Duodenal mucosa (tissue), 2 donors: ENCODE data around the gene CD47.

Experiments used
- H3K27ac ChIP-seq: one replicate; pipeline ENCODE4 v1.7.0; 2013; ENCODE audit warnings: low read depth, low read length
- H3K27me3 ChIP-seq, 2 donors: one replicate each; pipeline ENCODE4 v1.7.0; 2013; ENCODE audit warnings: low read length in 2 of 2, control low read depth in 1 of 2; ENCODE audit not compliant: insufficient read depth in 2 of 2, control insufficient read depth in 1 of 2
- H3K36me3 ChIP-seq, 2 donors: one replicate each; pipeline ENCODE4 v1.7.0; 2013; ENCODE audit warnings: low read length in 2 of 2, control low read depth in 1 of 2; ENCODE audit not compliant: insufficient read depth in 2 of 2, control insufficient read depth in 1 of 2
- H3K4me1 ChIP-seq, 2 donors: one replicate each; pipeline ENCODE4 v1.7.0; 2013; ENCODE audit warnings: low read length in 2 of 2, control low read depth in 1 of 2; ENCODE audit not compliant: insufficient read depth in 2 of 2, control insufficient read depth in 1 of 2
- H3K4me3 ChIP-seq, 2 donors: one replicate each; pipeline ENCODE4 v1.7.0; 2013; ENCODE audit warnings: low read length in 2 of 2, low read depth in 1 of 2
- H3K9ac ChIP-seq, 2 donors: one replicate each; pipeline ENCODE4 v1.7.0; 2013; ENCODE audit warnings: low read length in 2 of 2, low read depth in 1 of 2
- H3K9me3 ChIP-seq, 2 donors: one replicate each; pipeline ENCODE4 v1.7.0; 2013; ENCODE audit warnings: low read length in 2 of 2, control low read depth in 1 of 2; ENCODE audit not compliant: control insufficient read depth in 1 of 2

CD47 gene

DNA sequence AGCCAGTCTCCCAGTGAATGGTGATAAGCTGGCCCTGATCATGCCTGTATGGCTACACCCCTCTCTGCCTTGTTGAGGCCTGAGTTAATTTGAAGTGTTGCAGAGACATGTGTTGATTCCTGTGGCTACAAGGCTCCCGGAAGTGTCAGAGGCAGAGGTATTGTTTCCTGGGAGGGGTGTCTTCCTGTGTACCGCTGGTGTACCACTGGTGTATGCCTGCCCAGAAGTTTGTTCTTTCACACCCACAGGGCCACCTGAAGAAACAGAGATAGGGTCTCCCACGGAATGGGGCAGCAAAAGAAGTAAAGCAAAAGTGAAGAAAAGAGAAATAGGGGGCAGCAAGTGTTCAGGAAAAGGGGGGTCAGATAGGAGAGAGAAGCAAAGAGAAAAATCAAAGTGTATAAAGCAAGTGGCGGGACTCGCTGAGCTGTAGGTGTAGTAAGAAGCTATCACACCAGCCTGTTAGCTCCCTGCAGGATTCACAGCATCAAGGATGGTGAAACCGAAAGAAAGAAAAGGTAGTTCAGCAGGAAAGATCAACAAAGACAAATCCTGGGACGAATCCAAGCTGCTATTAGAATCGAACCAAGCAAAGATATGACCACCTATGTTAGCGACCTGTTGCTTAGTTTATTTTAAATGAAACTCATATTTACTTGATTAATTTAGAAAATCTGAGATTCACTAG is 36.6 kb upstream of the CD47 start:
- Histone ChIP-seq H3K4me3 (peak overlapping the region; percentile 11 to 48), H3K9ac (no peak overlapping the region), H3K27me3 (no peaks in the 10 kb centered on the region), H3K4me1 (peaks cover 33 to 36% of the 10 kb centered on the region in 2 donors), H3K36me3 (no peaks in the 10 kb centered on the region), H3K27ac (no peak overlapping the region), H3K9me3 (no peaks in the 10 kb centered on the region)

DNA sequence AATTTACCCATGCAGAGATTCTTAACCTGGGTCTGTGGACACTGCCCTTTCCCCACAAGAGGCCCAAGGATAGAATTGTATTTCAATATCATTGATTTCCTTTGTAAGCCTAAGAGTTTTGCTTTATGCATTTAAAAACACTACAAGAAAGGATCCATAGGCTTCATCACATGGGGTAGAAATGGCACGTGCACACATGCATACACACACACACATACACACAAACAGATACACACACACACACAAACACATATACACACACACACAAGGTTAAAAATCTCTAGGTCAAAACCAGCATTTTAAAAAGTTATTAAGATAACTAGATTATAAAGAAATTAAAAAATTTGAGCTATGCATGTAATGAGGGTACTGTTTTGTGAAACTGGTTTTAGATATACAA is 35.5 kb upstream of the CD47 start:
- H3K4me1 ChIP-seq, result peaks cover 24 to 25% of the 10 kb centered on the region in 2 donors
- no peaks in the 10 kb centered on the region for H3K9me3 ChIP-seq
- H3K36me3 ChIP-seq, result no peaks in the 10 kb centered on the region
- H3K27me3 ChIP-seq, result no peaks in the 10 kb centered on the region
- no peak overlapping the region for H3K27ac ChIP-seq
- no peak overlapping the region for H3K9ac ChIP-seq
- no peak overlapping the region for H3K4me3 ChIP-seq

DNA sequence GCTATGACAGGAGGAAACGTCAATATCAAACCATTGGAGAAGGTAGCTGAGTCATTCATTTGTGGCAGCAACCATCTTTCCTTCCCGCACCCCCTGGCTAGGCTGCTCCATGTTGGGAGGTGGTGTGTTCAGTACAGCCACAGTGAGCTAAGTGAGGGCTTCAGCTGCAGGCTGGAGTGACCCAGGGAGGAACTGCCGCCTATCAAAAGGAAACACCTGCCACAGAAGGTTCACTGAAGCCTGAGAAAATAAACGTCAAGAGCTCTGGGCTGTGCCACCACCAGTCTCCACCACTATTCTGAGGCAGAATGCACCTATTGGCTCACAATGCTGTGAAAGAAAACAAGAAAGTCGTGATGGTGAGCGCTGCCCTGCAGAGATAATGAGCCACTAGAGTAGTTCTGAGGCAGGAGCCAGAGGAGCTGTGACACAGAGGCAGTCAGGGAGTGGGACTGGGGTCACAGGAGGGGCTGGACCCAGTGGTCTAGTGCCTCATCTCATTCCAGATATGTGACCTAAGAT is 34.8 kb upstream of the CD47 start:
- Histone ChIP-seq H3K27me3 (no peaks in the 10 kb centered on the region), H3K9me3 (no peaks in the 10 kb centered on the region), H3K36me3 (no peaks in the 10 kb centered on the region), H3K27ac (no peak overlapping the region), H3K4me3 (peak overlapping the region in 1 of 2 donors; percentile 23), H3K9ac (no peak overlapping the region), H3K4me1 (peaks cover 23 to 25% of the 10 kb centered on the region in 2 donors)

DNA sequence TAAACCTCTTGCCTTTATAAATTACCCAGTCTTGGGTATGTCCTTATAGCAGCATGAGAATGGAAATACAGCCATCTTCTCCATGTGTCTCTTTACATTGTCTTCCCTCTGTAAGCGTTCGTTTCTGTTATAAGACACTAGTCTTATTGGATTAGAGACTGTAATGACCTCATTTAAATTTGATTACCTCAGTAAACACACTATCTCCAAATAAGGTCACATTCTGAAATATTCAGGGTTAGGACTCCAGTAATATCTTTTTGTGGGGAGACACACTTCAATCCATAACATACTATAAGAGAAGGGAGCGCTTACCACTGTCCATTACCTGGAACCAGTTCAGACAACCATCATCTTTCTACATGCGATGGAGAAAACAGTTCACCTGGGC is 34.3 kb upstream of the CD47 start:
- Histone ChIP-seq H3K9ac (no peak overlapping the region), H3K4me3 (no peak overlapping the region), H3K27me3 (no peaks in the 10 kb centered on the region), H3K27ac (no peak overlapping the region), H3K9me3 (no peaks in the 10 kb centered on the region), H3K4me1 (peaks cover 23 to 25% of the 10 kb centered on the region in 2 donors), H3K36me3 (no peaks in the 10 kb centered on the region)

DNA sequence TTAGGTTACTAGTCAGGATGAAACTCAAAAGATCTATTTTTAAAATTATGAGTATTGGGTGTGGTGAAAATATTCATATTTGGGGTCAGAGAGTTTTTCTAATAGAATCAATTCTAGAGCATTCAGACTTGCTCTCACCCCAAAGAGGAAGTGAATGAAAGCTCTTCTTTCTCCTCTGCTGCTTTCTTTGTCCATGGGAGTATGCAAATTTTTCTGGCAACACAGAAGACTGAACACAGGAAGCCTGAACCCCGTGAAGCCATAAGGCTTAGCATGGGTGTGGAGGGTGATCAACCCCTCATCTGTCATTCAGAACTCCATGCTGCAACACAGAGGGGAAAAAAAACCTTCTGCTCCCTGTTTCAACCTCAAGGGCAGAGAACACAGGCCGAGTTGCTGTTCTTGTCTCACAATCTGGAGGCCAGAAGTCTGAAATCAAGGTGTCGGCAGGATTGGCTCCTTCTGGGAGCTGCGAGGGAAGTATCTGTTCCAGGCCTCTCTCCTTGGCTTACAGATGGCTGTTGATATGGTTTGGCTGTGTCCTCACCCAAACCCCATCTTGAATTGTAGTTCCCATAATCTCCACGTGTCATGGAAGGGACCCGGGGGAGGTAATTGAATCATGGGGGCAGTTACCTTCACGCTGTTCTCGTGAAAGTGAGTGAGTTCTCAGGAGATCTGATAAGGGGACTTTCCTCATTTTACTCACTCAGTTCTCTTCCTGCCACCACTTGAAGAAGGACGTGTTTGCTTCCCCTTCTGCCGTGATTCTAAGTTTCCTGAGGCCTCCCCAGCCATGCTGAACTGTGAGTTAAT is 33.7 kb upstream of the CD47 start:
- no peak overlapping the region for H3K27ac ChIP-seq
- H3K36me3 ChIP-seq, result no peaks in the 10 kb centered on the region
- H3K27me3 ChIP-seq, result no peaks in the 10 kb centered on the region
- peak overlapping the region; percentile 2 to 42 for H3K4me3 ChIP-seq
- H3K4me1 ChIP-seq, result peaks cover 23 to 25% of the 10 kb centered on the region in 2 donors
- peak overlapping the region in 1 of 2 donors; percentile 8 for H3K9ac ChIP-seq
- H3K9me3 ChIP-seq, result no peaks in the 10 kb centered on the region

DNA sequence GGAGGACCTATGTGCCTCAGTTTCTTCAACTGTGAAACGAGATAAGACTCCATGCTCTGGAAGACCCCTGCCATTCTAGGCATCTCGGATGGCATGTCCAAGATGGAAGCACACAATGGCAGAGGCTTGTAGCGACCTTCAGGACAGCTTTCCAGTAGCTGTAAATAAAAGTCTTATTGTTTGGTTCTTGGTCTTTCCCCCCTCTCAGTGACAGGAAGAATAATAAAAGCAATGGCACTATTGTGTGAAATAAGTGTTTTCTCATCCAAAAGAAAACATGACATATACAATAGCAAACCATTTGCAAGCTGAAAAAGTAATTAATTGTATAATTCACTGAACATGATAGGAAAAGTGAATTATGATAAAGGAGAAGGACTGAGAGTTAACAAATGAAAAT is 32.5 kb upstream of the CD47 start:
- Histone ChIP-seq H3K4me1 (peaks cover 23 to 25% of the 10 kb centered on the region in 2 donors), H3K27me3 (no peaks in the 10 kb centered on the region), H3K9ac (no peak overlapping the region)

DNA sequence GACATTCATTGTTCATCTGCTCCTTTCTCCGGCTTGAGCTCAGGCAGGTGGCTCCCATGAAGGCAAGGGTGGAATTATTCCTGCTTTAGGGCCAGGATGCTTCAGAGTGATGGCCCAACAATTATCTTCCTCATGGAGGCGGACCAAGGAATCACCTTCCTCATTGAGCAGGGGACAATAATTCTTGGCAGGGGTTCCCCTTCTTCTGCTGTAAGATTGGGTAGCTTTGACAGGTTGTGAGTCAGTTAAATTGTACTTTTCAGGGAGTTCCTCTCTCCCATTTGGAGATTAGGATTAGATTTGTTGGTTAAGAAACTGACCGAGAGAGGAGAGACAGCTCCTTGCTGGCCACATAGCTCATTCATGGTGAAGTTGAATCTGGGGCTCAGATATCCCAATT is 31.4 kb upstream of the CD47 start:
- Histone ChIP-seq H3K36me3 (no peaks in the 10 kb centered on the region), H3K4me3 (no peak overlapping the region), H3K9me3 (no peaks in the 10 kb centered on the region), H3K4me1 (peaks cover 18 to 21% of the 10 kb centered on the region in 2 donors), H3K27me3 (no peaks in the 10 kb centered on the region), H3K9ac (no peak overlapping the region), H3K27ac (no peak overlapping the region)

More for the DNA sequence above, 32.5 kb upstream of the CD47 start:
- H3K27ac ChIP-seq, result no peak overlapping the region
- H3K36me3 ChIP-seq, result no peaks in the 10 kb centered on the region
- H3K9me3 ChIP-seq, result no peaks in the 10 kb centered on the region
- no peak overlapping the region for H3K4me3 ChIP-seq

DNA sequence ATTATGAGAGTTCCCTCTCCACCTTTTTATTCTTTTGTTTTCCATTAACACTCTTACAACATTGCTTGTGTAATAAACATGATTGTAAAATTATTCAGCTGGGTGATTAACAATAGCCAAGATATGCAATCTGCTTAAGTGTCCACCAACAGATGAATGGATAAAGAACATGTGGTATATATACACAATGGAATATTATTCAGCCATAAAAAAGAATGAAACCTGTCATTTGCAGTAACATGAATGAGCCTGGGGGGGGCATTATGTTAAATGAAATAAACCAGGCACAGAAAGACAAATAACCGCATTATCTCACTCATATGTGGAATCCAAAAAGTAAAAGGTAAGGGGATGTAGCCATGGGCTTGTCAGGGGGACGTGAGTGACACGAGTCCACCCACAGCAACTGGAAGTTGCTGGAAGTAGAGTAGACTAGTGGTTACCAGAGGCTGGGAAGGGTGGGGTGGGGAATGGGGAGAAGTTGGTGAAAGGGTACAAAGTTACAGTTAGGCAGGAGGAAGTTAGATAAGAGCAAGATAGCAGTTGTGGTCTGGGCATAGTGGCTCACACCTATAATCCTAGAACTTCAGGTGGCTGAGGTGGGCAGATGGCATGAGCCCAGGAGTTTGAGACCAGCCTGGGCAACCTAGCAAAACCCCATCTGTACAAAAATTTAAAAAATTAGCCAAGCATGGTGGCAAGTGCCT is 28.7 kb upstream of the CD47 start:
- H3K27me3 ChIP-seq, result no peaks in the 10 kb centered on the region
- H3K4me3 ChIP-seq, result no peak overlapping the region

DNA sequence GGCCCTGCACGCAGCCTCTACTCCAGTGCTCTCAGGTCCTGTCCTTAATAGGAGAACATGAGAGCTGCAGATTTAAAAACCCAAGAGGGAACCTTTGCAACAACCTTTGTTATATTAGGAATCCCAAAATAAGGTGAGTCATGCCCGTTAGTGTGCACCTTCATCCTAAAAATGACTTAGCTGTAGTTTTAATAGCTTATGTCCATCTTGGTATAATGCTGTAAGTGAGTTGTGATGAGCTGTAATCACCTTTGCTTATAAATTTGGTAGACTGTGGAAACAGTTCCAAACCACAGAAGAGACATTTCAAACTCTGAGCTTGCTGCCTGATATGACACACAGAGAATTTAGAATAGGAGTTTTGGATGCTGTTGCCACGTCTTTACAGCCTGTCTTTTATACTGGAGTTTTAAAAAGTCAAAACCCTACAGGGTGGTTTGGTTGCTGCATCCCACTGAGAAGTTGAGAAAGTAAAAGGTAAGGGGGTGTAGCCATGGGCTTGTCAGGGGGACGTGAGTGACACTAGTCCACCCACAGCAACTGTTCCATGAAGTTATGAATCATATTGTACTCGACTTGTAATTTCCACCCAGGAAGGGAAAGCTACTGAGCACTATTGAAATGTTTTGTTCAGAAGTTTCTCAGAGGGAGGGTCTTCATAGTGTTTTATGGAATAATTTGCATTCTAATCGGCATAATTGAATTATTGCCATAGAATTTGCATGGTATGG is 27.4 kb upstream of the CD47 start:
- no peak overlapping the region for H3K27ac ChIP-seq
- H3K9ac ChIP-seq, result no peak overlapping the region
- no peak overlapping the region for H3K4me3 ChIP-seq
- no peaks in the 10 kb centered on the region for H3K27me3 ChIP-seq
- H3K4me1 ChIP-seq, result no peaks in the 10 kb centered on the region
- H3K9me3 ChIP-seq, result no peaks in the 10 kb centered on the region
- H3K36me3 ChIP-seq, result no peaks in the 10 kb centered on the region

More for the DNA sequence above, 28.7 kb upstream of the CD47 start:
- H3K27ac ChIP-seq, result no peak overlapping the region
- H3K9ac ChIP-seq, result no peak overlapping the region
- H3K4me1 ChIP-seq, result peaks cover 2 to 5% of the 10 kb centered on the region in 2 donors
- H3K36me3 ChIP-seq, result no peaks in the 10 kb centered on the region
- no peaks in the 10 kb centered on the region for H3K9me3 ChIP-seq
